ENCODE data around the gene MRPL28.
"Not testable (repeated sequence)": the region's sequence is repeated elsewhere in the genome, so short reads cannot be mapped to it uniquely, and the experiment has no call there.

Gene MRPL28

GRCh38 chr16:389352-389751, 19.0 kb upstream of the MRPL28 start:
- FAIRE-seq, result no peak

- FAIRE-seq, result not testable (repeated sequence)
Measured at GRCh38 chr16:387761-388666, 17.7 kb upstream of the MRPL28 start.

DNA sequence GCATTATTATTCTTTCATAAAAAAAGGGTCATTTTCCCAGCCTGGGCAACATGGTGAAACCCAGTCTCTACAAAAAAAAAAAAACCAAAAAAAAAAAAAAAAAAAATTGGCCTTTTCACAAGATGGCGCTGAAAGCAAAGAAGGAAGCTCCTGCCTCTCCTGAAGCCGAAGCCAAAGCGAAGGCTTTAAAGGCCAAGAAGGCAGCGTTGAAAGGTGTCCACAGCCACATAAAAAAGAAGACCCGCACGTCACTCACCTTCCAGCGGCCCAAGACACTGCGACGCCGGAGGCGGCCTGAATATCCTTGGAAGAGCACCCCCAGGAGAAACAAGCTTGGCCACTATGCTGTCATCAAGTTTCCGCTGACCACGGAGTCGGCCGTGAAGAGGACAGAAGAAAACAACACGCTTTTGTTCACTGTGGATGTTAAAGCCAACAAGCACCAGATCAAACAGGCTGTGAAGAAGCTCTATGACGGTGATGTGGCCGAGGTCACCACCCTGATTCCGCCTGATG, 16.4 kb upstream of the MRPL28 start:
- FAIRE-seq, result no peak

DNA sequence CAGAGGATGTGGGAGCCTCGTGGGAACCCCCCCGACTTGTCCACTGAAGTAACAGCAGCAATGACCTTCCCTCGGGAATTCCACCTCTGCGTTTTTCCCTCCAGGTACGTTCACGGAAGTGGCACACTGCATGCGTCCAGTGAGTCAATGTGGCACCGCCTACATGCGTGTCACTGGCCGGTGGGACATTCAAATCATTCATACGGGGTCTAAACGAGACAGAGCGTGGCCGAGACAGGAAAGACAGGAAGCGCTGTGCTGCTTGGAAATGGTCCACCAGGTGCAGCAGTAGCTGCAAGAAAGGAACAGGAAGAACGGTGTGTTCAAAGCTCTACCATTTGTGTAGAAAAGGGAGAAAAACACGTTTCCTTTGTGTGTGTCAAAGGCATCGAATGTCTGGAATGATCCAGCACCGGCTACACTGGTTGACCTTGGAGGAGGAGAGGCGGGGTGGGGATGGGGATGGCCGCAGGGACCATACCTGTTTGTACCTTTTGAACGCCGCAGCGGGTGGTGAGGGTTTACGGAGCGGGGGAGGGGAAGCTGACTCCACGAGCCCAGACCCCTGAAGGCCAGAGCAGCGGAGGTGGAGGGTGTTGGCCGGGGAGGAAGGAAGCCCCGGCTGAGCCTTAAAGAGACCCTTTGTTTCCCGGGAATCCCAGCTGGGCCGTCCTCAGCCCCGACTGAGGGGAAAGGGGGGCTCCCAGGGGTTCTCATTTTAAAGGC, 13.2 kb upstream of the MRPL28 start:
- no peak for FAIRE-seq

DNA sequence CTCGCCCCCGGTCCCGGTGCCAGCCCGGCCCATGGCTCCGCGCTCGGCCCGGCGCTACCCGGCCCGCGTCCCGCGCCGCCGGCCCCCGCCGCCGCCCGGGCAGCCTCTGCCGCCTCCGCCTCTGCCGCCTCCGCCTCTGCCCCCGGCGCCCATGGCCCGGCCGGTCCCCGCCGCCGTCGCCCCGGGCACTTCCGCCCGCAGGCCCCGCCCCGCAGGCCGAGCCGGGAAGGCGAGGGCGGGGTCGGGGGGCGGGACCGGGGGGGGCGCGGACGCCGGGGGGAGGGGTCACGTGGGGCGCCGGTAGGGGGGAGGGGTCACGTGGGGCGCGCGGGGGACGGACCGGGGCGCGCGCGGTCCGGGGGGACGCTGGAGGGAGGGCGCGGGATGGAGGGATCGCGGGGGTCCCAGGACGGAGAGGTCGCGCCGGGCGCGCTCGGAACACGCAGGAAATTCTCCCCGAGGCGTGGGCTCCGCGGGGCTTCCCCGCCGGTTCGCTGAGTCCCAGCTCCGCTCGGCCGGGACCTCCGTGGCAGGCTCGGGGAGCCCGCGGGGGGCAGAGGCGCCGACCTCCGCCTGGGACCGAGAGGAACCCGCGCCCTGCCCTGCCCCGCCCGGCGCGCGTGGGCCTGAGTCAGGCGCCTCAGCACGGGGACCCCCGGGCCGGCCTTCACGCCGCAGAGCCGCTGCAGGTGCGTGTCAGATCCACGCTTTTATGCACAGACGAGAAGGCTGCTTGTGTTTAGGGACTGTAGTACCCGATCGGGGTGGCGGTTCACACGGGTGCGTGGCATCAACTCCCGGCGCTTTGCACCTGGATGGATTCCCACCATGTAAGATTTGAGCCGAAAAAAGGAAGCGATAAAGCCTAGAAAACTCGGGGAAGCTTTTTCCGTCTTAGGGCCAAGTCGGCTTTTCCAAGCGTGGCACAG, 11.7 kb upstream of the MRPL28 start, which contains the start of gene PGAP6:
Gene PGAP6, minus strand, starts transcription at position 190 of the 929 bp plus-strand sequence. Its CDS starts 157 bp downstream, at position 33.
- FAIRE-seq, result no peak

DNA sequence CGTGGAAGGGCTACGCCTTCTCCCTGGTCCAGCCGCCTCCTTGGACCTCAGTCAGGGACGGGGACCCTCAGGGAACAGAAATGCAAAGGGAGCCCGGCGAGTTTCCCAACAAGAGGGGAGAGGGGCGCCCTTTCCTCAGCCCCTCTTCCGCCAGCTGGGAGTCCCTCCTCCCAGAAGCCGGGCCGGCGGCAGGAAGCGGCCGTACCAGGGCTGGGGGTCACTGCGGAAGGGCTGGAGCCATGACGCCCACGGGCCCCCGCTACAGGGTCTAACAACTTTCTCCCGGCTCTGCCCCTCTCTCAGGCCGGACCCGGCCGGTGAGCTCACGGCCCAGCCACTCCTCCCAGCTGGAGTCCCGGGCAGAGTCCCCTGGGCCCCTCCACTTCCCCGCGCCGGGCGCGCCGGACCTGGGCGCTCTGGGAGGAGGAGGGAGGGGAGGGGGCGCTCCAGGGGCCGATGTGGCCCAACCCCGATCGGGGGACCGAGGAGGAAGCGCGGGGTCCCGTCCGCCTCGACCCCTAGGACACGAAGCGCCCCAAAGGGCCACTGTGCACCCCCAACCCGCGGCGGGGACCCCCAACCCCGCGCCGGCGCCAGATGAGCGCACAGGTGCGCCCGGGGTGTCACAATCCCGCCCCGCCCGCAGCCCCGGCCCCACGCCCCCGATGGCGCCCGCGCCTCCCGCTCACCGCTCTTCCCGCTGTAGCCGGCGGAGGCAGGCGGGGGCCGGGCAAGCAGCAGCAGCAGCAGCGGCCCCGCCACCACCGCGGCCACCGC, 10.9 kb upstream of the MRPL28 start:
- no peak for FAIRE-seq

GRCh38 chr16:380762-381011, 10.3 kb upstream of the MRPL28 start:
- FAIRE-seq, result no peak

GRCh38 chr16:379961-380761, 9.8 kb upstream of the MRPL28 start:
- no peak for FAIRE-seq

- peak; percentile 56 for FAIRE-seq
Measured at GRCh38 chr16:379183-379960, 9.0 kb upstream of the MRPL28 start.

- FAIRE-seq, result no peak
Measured at GRCh38 chr16:378821-379182, 8.5 kb upstream of the MRPL28 start.

- FAIRE-seq, result not testable (repeated sequence)
Measured at GRCh38 chr16:378113-378820, 7.9 kb upstream of the MRPL28 start.

GRCh38 chr16:377419-377951, 7.1 kb upstream of the MRPL28 start:
- FAIRE-seq, result no peak

GRCh38 chr16:376817-377418, 6.6 kb upstream of the MRPL28 start:
- FAIRE-seq, result no peak

- FAIRE-seq, result no peak
Measured at GRCh38 chr16:375927-376816, 5.8 kb upstream of the MRPL28 start.

GRCh38 chr16:375212-375611, 4.9 kb upstream of the MRPL28 start:
- no peak for FAIRE-seq

DNA sequence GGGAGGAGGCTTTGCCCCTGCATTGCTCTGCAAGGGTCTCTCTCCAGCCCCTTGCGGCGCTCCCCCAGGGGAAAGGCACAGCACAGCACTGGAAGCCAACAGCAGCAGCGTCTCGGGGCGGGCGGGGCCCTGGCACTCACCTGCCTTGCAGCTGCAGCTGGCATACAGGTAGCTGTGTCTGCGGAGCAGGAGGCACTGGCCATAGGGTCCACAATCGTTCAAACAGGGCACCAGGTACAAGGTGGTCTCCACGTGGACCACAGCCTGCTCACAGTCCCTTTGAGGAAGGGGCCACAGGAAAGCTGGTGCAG, 4.2 kb upstream of the MRPL28 start:
- no peak for FAIRE-seq

DNA sequence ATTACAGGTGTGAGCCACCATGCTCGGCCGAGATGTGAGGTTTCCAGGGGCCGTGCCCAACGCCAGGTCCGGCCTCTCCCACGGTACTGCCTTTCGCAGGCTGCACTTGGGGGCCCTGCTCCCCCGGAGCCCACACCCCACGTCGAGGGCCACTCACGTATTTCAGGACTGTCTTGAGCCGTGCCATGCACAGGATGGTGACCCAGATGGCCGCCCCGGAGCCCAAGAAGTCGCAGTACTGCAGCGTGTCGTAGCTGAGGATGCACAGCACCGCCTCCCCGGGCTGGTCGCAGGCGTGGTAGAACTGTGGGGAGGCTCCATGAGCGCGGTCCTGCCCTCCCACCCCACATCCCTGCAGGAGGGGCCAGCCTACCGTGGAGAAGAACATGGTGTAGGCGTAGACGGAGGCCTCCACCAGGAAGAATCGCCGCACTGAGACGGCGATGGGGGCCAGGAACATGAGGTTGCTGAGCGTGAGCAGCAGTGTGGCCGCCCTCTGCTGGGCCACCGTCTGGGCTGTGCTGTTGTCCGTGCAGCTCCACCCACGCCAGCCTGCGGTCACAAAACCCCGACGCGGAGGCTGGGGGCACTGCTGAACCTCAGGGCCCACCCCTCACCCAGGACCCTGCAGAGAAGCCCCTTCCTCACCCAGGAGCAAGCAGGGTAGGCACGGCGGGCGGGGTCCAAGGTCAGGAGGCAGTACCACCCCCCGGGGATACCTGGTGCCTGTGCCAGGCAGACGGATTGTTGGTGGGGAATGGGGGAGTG, 3.7 kb upstream of the MRPL28 start:
- FAIRE-seq, result no peak

Measured in islet of Langerhans (tissue), 1 donor.